ENCODE results near the gene MALRD1.

DNA sequence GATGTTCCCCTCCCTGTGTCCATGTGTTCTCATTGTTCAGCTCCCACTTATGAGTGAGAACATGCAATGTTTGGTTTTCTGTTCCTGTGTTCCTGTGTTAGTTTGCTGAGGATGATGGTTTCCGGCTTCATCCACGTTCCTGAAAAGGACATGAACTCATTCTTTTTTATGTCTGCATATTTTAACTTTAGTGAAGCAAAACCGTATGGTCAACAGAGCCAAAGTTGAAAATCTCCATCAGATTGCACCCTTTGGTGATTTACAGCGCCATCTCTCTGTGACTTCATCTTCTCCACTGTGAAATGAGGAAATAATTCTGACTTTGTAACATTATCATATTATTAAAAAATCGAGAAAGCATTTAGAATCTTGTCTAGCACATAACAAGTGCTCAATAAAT, 635.4 kb downstream of the MALRD1 start:
- TF ChIP-seq EZH2 (IDR thresholded peaks at IDR 0.05; ENCODE audit: insufficient read depth, poor library complexity, severe bottlenecking) = no peak
- TF ChIP-seq EZH2phosphoT487 (IDR thresholded peaks at IDR 0.05; ENCODE audit: insufficient read depth, low read depth) = no peak

Measured in GM23248 (cell line).